Stimulated activated CD4-positive, alpha-beta T cell treated with anti-CD3 and anti-CD28 coated beads, TNF-alpha, amount 100 ng/mL, for 4 hours (primary cell): ENCODE measurements around the gene CYB5D1.
A peak's percentile ranks its signal among the peaks of the same experiment; 100 is the strongest.
"Not testable (repeated sequence)": the region's sequence is repeated elsewhere in the genome, so short reads cannot be mapped to it uniquely, and the experiment has no call there.

Experiments
- DNase-seq, 3 experiments: peaks; one replicate each; pipeline ENCODE4 v3.0.0-alpha.2; 2020; ENCODE audit warnings: low read depth in 3 of 3

The CYB5D1 gene

DNA sequence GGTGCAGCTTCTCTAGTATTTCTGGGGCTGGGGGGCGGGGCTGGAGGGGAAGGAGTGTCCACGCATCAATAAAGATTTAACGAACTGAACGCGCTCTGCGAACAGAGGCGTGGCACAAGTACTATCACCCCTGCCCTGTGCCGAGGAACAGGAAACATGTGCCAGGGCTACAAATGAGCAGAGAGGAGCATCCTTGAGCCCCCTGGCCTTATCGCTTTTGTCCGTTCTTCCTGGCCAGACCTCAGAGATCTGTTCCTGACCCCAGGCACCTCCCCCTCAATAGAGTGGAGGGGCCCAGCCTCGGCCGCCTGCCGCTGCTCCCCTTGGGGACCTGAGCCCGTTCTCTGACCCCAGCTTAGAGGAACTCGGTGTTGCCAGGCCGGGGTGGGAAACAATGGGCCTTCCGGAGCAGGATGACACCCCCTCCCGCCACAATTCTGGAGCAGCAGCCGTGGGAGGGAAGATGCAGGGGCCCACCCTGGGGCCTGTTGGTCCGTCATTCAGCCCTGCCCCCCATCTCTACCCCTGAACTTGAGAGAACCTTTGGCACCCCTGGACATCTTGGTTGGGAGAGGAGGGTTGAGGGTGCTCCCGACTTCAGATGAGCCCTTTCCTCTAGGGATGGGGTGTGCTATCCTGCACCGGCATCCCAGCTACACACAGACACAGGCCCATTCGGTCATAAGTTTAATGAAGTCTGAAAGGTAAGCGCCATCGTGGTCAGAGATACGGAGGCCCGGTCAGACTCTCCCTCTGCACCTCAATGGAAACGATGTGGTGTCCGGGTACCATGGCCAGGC lies 1.6 kb upstream of the CYB5D1 start:
- no peak for DNase-seq

DNA sequence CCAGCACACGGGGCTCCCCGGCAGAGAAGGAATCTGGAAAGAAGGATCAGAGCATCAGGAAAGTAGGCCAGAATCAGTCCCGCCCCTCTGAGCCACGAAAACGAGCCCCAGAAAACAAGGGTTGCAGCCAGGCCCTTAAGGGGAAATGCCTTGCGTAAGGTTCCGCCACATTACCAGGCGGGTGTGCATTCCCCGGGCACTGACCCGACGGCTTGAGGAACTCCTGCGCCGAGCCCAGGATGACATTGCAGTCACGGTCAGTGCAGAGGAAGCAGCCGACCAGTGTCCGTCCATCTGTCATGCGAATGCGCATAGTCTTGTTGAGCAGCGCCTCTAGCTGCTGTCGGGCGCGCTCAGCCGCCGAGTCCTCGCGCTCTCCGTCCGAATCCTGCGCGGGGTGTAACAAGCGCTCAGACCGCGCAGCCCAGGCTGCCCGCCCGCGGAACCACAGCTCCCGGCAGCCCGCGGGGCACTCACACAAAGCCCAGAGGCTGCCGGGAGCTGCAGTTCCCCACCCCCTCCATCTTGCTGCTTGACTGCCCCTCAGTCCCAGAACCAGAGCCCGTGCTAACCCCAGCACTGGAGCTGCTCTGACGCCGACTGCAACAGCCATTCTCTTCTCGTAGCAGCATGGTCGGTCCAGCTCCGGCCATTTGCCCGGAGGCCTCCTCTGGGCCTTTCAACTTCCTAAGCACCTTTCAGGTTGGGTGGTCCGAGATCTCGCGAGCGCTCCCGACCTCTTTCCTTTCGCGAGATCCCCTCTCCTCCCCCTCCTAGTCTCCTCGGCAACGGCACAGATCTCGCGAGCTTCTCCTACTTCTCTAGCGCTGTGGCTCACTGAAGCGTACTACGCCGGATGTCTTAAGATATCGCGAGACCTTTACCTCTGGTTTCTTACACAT lies 741 bp upstream of the CYB5D1 start, which contains the start of gene NAA38:
NAA38 (minus strand) TSS at position 749 of the 902 bp plus-strand sequence; CDS start at position 653, 96 bp downstream.
- DNase-seq = peak; percentile 81 to 89 (median 88)

DNA sequence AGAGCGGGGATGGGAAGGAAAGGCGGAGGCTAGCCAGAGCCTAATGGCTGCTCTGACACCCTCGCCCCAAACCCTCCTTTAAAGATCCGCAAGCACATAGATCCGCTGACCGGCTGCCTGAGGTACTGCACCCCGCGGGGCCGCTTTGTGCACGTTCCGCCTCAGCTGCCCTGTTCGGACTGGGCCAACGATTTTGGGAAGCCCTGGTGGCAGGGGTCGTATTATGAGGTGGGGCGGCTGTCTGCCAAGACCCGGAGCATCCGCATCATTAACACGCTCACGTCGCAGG lies 663 bp downstream of the CYB5D1 start:
- DNase-seq = no peak

DNA sequence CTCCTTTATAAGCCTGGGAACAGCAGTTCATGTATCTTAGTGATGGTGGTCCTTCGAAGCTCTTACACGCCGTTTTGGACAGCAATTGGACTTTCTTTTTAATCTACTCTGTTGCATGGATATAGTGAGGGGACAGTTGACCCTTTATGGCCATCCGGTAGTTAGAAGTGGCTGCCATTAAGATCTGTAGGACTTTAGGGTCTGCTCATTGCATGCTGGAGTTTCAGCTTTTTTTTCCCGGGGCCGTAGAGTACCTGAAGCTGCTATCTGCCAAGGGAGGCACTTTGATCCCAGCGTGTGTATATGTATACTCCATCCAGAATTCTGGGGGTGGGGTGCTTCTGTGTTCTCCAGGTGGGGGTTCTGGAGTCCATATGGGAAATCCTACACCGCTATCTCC lies 1.2 kb downstream of the CYB5D1 start:
- no peak for DNase-seq

DNA sequence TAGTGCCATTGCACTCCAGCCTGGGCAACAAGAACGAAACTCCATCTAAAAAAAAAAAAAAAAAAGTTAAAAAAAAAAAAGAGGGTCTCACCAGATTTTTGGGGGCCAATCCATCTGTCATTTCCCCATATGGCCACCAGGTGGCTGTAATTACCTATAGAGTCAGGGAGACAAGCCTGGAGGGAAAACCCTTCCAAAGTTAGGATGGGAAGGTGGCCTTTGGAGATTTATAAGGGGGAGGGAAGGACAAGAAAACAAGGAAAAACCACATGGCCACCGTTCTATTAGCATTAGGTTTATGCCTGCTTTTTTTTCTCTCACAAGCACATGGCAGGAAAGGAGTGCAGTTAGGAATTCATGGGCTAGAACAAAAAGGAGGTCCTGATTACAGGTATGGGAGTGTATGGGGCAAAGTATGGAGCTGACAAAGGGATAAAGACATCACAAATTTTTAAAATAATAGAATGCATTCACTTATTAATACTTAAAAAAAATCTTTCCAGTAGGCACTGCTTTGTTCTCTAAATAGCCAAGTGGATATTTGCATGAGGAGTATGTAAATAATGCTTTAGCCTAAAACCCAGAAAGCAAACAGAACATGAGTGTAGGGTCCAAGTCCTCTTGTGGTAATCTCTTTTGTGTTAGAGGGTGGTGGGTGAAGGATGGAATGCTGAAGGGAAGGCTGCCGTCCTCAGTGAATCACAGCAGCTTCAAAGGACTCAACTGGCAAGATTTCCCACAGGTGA lies 5.1 kb downstream of the CYB5D1 start:
- DNase-seq = no peak

DNA sequence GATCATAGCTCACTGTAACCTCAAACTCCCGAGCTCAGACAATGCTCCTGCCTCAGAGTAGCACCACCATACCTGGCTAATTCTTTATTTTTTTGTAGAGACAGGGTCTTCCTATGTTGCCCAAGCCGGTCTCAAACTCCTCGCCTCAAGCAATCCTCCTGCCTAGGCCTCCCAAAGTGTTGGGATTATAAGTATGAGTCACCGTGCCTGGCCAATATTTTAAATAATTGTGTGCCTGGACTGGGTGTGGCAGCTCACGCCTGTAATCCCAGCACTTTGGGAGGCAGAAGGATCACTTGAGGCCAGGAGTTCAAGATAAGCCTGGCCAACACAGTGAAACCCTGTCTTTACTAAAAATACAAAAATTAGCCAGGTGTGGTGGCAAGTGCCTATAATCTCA lies 6.6 kb downstream of the CYB5D1 start:
- not testable (repeated sequence) for DNase-seq

DNA sequence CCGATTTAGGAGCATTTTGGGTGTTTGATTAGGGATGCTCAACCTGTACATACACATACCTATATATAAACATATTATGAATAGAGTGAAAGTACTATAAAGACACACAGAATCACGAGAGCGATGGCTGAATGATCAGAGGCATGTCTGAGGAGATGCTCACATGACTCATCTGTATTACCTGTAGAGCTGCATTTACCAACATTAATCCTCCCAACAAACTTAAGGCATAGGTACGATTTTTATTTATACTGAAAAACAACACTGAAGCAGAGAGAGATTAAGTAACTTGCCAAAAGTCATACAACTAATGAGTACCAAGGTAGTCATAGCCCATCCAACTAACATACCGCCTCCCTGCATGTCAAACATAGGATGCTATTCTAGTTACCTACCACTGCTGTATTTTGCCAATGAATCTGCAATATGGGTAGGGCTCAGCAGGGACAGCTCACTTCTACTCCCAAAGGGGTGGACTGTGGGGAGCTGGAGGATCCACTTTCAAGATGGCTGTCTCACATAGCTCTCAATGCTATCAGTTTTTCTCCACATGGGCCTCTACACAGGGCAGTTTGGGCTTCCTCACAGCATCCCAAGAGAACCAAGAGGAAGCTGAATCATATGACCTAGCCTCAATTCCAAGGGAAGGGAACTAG lies 7.3 kb downstream of the CYB5D1 start:
- no peak for DNase-seq

DNA sequence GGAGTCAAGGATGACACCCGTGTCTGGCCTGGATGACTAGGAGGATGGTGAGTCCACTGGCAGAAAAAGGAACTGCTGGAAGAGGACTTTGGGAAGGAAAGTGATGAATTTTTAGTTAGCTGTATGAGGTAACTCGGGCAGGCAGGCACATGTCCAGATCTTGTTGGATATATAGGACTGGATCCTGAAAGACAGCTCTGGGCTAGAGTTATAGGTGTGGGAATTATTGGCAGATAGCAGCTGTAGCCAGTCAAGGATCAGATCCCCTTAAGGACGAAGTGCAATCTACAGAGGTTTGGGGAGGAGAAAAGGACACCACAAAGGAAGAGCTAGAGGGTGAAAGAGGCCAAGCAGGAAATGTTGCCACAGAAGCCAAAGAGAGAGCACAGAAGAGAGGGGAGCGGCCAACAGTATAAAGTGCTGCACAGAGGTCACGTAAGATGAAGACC lies 10.1 kb downstream of the CYB5D1 start:
- no peak for DNase-seq

DNA sequence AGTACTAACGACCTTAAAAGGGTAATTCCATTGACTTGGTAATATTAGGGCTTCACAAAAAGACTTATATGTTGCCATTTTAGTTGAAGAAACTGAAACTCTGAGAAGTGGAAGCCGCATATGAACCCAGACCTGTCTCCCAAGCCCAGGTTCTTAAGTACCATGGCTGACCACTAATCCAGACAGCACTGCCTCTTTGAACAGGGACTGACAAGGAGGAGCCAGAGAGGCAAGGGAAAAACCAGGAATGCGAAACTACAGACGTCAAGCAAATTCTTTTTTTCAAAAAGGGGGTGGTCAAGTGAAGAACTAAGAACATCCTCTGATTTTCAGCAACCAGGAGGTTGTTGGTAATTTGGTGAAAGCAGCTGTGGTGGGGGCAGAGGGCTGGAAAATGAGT lies 15.2 kb downstream of the CYB5D1 start:
- no peak for DNase-seq

DNA sequence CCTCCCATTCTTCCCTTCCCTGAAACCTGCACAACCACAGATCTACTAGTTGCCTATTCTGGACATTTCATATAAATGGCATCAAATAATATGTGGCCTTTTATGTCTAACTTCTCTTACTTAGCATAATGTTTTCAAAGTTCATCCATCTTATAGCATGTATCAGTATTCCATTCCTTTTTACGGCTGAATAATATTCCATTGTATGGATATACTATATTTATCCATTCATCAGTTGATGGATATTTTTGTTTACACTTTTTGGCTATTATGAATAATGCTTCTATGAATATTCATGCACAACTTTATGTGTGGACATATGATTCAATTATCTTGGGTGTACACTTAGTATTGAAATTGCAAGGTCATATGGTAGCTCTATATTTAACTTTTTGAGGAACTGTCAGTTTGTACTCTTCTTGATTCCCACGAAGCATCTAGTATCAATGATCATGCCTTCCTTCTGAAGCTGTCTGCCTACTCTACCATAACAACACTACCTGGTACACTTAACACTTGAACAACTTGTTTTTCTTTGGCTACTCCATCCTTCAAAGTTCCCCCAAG lies 18.1 kb downstream of the CYB5D1 start:
- no peak for DNase-seq

DNA sequence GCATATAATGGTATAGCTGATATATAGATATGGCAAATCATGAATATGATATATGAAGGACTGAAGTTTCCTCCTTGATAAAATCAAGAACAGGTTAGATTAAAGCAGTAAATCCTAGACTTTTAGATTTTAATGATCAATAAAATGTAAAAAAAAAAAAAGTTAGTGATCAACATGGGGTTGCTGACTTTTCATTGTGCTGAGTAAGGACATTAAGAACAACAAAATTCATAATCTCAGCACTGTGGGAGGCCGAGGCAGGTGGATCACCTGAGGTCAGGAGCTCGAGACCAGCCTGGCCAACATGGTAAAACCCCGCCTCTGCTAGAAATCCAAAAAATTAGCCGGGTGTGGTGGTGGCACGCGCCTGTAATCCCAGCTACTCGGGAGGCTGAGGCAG lies 20.4 kb downstream of the CYB5D1 start:
- DNase-seq = no peak

DNA sequence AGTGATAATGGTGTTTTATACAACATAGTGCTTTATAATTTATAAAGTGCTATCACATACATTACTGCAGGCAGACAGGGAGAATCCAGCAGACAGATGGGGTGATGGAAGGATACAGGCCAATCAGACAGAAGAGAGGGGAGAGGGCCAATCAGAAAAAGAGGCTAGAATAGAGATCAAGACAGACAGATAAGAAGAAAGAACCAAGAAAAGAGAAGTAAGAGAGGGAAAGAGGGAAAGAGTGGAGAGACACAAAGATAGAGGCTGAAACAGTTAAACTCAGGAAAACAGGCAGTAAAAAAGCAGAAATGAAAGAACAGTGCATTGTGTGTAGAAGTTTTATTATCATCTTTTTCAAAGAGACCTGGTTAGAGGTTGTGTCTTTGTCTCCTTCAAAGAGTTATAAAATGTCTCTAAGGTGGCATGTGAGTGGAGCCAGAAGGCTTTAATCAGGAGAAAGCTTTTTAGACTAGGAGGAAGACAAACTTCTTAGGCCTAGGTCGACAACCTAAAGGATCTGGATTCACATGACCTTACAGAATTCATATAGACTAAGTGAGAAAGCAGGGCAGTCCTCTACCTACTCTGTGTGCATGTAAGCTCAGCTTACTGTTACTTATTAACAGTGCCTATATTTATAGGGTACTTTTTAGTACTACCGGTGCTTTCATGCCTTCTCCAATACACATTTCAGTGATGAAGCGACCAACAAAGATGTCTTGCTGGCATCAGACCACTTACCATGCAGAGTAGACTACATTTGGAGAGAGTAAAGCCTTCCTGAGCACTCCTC lies 22.5 kb downstream of the CYB5D1 start:
- no peak for DNase-seq

DNA sequence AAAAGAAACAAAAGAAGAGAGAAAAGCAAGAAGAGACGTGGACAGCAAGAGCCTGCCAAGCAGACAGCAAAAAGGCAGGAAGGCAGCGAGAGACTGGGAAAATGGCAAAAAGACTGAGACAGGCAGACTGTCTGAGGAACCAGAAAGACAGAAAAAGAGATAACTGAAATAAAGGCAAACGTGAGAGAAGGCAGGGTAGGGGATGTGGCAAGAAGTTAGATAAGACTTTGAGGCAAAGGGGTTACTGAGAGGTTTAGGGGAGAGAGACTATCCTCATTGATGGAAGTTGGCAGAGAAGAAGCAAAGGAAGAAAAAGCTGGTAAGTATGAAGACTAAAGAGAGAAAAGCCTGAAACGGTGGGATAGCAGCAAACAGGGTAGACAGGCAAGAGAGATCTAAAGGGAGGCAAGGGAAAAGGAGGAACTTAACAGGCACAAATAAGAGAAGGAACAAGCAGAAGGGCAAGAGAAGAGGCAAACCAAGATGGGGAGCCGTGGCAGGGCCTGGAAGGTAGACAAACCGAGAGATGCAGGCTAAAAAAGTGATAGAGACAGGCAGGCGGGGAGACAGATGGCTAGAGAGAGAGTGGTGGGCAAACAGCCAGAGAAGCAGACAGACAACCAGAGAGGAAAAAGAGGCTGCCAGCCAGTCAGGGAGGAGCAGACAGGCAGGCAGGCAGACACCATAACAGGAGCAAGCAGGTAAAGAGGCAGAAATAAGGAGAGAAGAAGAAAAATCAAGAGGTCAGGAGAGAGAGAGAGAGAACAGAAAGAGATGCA lies 23.7 kb downstream of the CYB5D1 start:
- no peak for DNase-seq

DNA sequence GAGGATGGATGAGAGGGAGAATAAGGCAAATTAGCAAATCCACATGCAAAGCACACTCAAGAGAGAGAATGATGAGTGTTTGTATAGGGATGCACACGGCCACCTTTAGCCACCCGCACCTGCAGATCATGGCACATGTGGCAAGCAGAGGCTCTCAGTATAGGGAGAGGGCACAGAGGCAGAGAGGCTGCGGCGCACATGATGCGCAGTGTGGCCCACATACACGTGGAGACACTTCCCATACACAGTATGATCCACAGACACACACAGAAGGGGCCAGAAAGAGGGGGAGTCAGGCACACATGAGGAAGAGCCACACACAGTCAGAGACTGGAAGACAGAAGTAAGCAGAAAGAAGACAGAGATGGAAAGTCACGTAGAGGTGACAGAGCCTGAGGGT lies 24.3 kb downstream of the CYB5D1 start:
- no peak for DNase-seq

DNA sequence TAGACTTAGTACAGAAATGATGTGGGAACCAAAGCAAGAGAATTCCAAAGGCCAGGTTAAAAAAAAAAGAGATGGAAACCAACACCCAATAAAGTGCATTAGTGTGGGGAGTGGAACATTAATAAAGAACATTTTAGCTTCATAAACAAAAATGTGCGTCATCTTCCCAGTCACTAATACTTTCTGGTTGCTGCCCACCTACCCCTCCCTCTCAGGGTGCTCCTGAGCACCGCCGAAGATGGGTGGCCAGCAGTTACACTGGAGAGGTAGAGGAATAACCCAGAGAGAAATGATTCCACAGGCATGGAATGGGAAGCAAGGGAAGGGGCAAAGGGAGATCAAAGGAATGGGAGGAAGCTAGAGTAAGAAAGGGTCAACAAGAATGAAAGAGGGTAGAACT lies 24.8 kb downstream of the CYB5D1 start:
- DNase-seq = no peak

DNA sequence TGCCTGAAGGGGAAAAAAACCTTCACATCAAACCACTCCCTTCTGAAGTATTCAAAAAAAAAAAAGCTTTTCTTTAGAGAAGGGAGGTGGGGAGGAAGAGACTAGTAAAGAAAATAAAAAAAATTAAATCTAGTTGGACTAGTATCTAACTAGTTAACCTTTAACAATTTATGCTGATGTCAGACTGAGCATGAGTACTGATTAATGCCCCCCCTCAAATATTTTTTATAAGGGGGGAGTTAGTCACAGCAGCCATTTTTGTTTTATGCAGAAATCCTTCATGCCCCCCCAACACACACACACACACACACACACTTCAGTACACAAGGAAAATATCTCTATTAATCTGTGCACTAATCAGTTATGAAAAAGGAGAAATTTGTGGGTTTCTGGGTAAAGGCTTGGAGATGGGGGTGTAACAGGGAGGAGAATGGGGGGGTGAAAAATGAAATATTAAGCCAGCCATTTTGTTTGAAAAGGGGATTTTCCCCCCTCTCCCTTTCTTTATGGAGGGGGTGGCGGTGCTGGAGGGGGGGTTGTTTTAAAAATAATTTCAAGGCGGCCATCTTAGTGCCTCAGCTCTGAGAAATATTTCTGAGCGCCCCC lies 26.1 kb downstream of the CYB5D1 start:
- no peak for DNase-seq

DNA sequence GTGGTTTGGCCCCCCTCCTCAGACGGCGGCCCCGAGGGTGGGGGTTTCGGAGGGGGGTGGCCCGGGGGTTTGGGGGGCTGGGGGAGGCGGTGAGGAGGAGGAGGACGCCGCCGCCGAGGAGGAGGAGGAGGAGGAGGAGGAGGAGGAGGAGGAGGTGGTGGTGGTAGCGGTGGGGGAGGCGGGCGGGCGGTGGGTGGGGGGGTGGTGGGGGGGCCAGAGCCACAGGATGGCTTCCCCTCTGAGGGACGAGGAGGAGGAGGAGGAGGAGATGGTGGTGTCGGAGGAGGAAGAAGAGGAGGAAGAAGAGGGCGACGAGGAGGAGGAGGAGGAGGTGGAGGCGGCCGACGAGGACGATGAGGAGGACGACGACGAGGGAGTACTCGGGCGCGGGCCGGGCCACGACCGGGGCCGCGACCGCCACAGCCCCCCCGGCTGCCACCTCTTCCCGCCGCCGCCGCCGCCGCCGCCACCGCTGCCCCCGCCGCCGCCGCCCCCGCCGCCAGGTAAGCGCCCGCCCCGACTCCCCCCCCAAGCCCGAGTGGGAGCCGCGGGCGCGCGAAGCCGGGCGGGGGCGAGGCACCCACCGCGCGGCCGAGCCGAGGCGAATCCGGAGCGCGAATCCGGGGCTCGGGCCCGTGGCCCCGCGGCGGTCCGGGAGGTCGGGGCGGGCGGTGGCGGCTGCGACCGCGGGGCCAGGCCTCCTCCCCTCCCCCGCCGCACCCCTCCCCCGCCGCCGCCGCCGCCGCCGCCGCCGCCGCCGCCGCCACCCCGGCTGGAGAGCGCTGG lies 27.0 kb downstream of the CYB5D1 start:
- peak in 2 of 3 experiments; percentile 46 to 49 for DNase-seq
